IMR-90 (cell line): ENCODE results near the gene JPH3. TPM values are rescaled to one million over a fixed set of nuclear protein-coding genes. Genes with fewer than 3 reads are reported as not detected.

ENCODE experiments used
- ATAC-seq: fragments of 200-7000 bp; cut with Tn5 transposase; 2 replicates; pipeline ENCODE4 v1.9.1; 2020; ENCODE audit warnings: low read depth, mild to moderate bottlenecking, moderate library complexity
- BruUV-seq: library from RNA; stranded (reverse); fragments of 400-500 nt; replicated peaks from 2 replicates; lab custom pipeline; 2021; lab: Mats Ljungman, UMichigan
- CTCF ChIA-PET: fragments of 300-600 bp; formaldehyde crosslinking; extraction: SDS; loops from one replicate; lab custom pipeline; 2021; ENCODE audit warnings: antibody characterized with exemption; lab: Yijun Ruan, JAX
- POLR2A ChIA-PET: fragments of 300-600 bp; sonication (Branson Sonifier 250); formaldehyde crosslinking; loops from one replicate; lab custom pipeline; 2022; ENCODE audit warnings: antibody characterized with exemption; ENCODE audit not compliant: unreplicated experiment; lab: Charles Lee
- DNase-seq: peaks from one replicate; pipeline ENCODE4 v3.0.0; 2013
- H2AFZ ChIP-seq: replicated peaks from 2 replicates; pipeline ENCODE3; 2013; ENCODE audit warnings: low read length, mild to moderate bottlenecking; ENCODE audit not compliant: poor library complexity
- H2AK5ac ChIP-seq: 2 replicates; pipeline ENCODE4 v1.6.1; 2013; ENCODE audit warnings: low read depth, low read length, inconsistent platforms
- H2AK9ac ChIP-seq: replicated peaks from 2 replicates; pipeline ENCODE3; 2013; ENCODE audit warnings: mild to moderate bottlenecking, low read depth, low read length, moderate library complexity; ENCODE audit not compliant: poor library complexity
- H2BK120ac ChIP-seq: 2 replicates; pipeline ENCODE4 v1.6.1; 2013; ENCODE audit warnings: low read depth, low read length, inconsistent platforms
- H2BK15ac ChIP-seq: 3 replicates; pipeline ENCODE4 v1.6.1; 2013; ENCODE audit warnings: low read depth, low read length, inconsistent platforms
- H2BK20ac ChIP-seq: 2 replicates; pipeline ENCODE4 v1.6.1; 2013; ENCODE audit warnings: low read depth, mild to moderate bottlenecking, inconsistent platforms, low read length, moderate library complexity
- H2BK5ac ChIP-seq: 2 replicates; pipeline ENCODE4 v1.6.1; 2013; ENCODE audit warnings: mild to moderate bottlenecking, low read depth, low read length, inconsistent platforms; ENCODE audit not compliant: poor library complexity, severe bottlenecking
- H3K14ac ChIP-seq: replicated peaks from 2 replicates; pipeline ENCODE4 v1.6.1; 2013; ENCODE audit warnings: low read depth, low read length, inconsistent platforms
- H3K18ac ChIP-seq: 2 replicates; pipeline ENCODE4 v1.6.1; 2013; ENCODE audit warnings: low read depth, low read length, control low read depth
- H3K23ac ChIP-seq: 2 replicates; pipeline ENCODE4 v1.6.1; 2013; ENCODE audit warnings: low read depth, low read length, inconsistent platforms
- H3K27ac ChIP-seq: 2 replicates; pipeline ENCODE4 v1.5.1; 2013; ENCODE audit warnings: mild to moderate bottlenecking, control low read depth, low read length; ENCODE audit not compliant: insufficient read depth
- H3K27me3 ChIP-seq: 2 replicates; pipeline ENCODE4 v1.6.1; 2013; ENCODE audit warnings: low read length; ENCODE audit not compliant: control insufficient read depth, insufficient read depth
- H3K36me3 ChIP-seq: 2 replicates; pipeline ENCODE4 v1.6.1; 2013; ENCODE audit warnings: low read length, mixed read lengths; ENCODE audit not compliant: control insufficient read depth, insufficient read depth
- H3K4ac ChIP-seq: 2 replicates; pipeline ENCODE4 v1.6.1; 2013; ENCODE audit warnings: low read depth, low read length, inconsistent platforms
- H3K4me1 ChIP-seq: 2 replicates; pipeline ENCODE4 v1.6.1; 2013; ENCODE audit warnings: low read length, mixed read lengths; ENCODE audit not compliant: control insufficient read depth, insufficient read depth
- H3K4me2 ChIP-seq: 2 replicates; pipeline ENCODE4 v1.6.1; 2013; ENCODE audit warnings: low read depth, mild to moderate bottlenecking, control low read depth, low read length, moderate library complexity
- H3K4me3 ChIP-seq: 2 replicates; pipeline ENCODE4 v1.5.1; 2013; ENCODE audit warnings: low read depth, mild to moderate bottlenecking, control low read depth, low read length, moderate library complexity; ENCODE audit not compliant: insufficient read depth
- H3K56ac ChIP-seq: 2 replicates; pipeline ENCODE4 v1.6.1; 2013; ENCODE audit warnings: low read length, inconsistent platforms; ENCODE audit not compliant: insufficient read depth; ENCODE audit errors: extremely low read depth
- H3K79me1 ChIP-seq, 2 experiments: 2 replicates each; pipeline ENCODE4 v1.6.1; 2013; ENCODE audit warnings: low read length in 2 of 2, inconsistent platforms in 1 of 2, low read depth in 1 of 2
- H3K9ac ChIP-seq: 2 replicates; pipeline ENCODE4 v1.6.1; 2013; ENCODE audit warnings: low read depth, low read length, control low read depth
- H3K9me1 ChIP-seq: 2 replicates; pipeline ENCODE4 v1.6.1; 2013; ENCODE audit warnings: low read length, inconsistent platforms; ENCODE audit not compliant: insufficient read depth
- H3K9me3 ChIP-seq: 2 replicates; pipeline ENCODE4 v1.6.1; 2013; ENCODE audit warnings: low read length; ENCODE audit not compliant: control insufficient read depth, insufficient read depth
- H4K20me1 ChIP-seq: 2 replicates; pipeline ENCODE4 v1.6.1; 2013; ENCODE audit warnings: low read length, inconsistent platforms; ENCODE audit not compliant: insufficient read depth
- H4K5ac ChIP-seq: 2 replicates; pipeline ENCODE4 v1.6.1; 2013; ENCODE audit warnings: mild to moderate bottlenecking, low read depth, low read length, control low read depth
- H4K8ac ChIP-seq, 2 experiments: 2 replicates each; pipeline ENCODE4 v1.6.1; 2013; ENCODE audit warnings: low read depth in 2 of 2, low read length in 2 of 2, control low read depth in 1 of 2, inconsistent platforms in 1 of 2
- H4K91ac ChIP-seq: 2 replicates; pipeline ENCODE4 v1.6.1; 2013; ENCODE audit warnings: low read depth, low read length, inconsistent platforms; ENCODE audit not compliant: insufficient read depth
- BHLHE40 ChIP-seq: fragments of 150-350 bp; IDR thresholded peaks from 2 replicates; pipeline ENCODE4 v1.6.1; 2016; ENCODE audit warnings: mild to moderate bottlenecking, low read depth, low read length
- CEBPB ChIP-seq: IDR thresholded peaks from 2 replicates; pipeline ENCODE4 v1.6.1; 2012; ENCODE audit warnings: low read depth, low read length, improper control_type of control experiment
- CHD1 ChIP-seq: IDR thresholded peaks from 2 replicates; pipeline ENCODE4 v1.6.1; 2012; ENCODE audit warnings: low read depth, low read length, improper control_type of control experiment
- CTCF ChIP-seq: conservative IDR thresholded peaks from 2 replicates; pipeline ENCODE4 v1.5.1; 2012; ENCODE audit warnings: mild to moderate bottlenecking, low read depth, low read length, improper control_type of control experiment
- FOS ChIP-seq: fragments of 150-350 bp; IDR thresholded peaks from 2 replicates; pipeline ENCODE4 v1.6.1; 2016; ENCODE audit warnings: low read depth, low read length
- MAFK ChIP-seq: IDR thresholded peaks from 2 replicates; pipeline ENCODE4 v1.6.1; 2012; ENCODE audit warnings: low read depth, low read length, improper control_type of control experiment
- MAZ ChIP-seq: IDR thresholded peaks from 2 replicates; pipeline ENCODE4 v1.6.1; 2012; ENCODE audit warnings: low read depth, mild to moderate bottlenecking, low read length, improper control_type of control experiment, moderate library complexity, borderline replicate concordance
- MXI1 ChIP-seq: IDR thresholded peaks from 2 replicates; pipeline ENCODE4 v1.6.1; 2012; ENCODE audit warnings: low read depth, mild to moderate bottlenecking, low read length, moderate library complexity, borderline replicate concordance
- NFE2L2 ChIP-seq: fragments of 150-350 bp; IDR thresholded peaks from 2 replicates; pipeline ENCODE4 v1.6.1; 2016; ENCODE audit warnings: low read depth, mild to moderate bottlenecking, low read length
- POLR2A ChIP-seq: IDR thresholded peaks from 2 replicates; pipeline ENCODE4 v1.6.1; 2012; ENCODE audit warnings: mild to moderate bottlenecking, low read depth, low read length
- RAD21 ChIP-seq: IDR thresholded peaks from 2 replicates; pipeline ENCODE4 v1.6.1; 2012; ENCODE audit warnings: low read length, improper control_type of control experiment
- RCOR1 ChIP-seq: IDR thresholded peaks from 2 replicates; pipeline ENCODE4 v1.6.1; 2012; ENCODE audit warnings: mild to moderate bottlenecking, low read length, improper control_type of control experiment; ENCODE audit not compliant: insufficient replicate concordance
- SMC3 ChIP-seq: fragments of 150-350 bp; IDR thresholded peaks from 2 replicates; pipeline ENCODE4 v1.6.1; 2016; ENCODE audit warnings: low read depth, mild to moderate bottlenecking, antibody characterized with exemption, low read length, moderate library complexity
- USF2 ChIP-seq: fragments of 150-350 bp; IDR thresholded peaks from 2 replicates; pipeline ENCODE4 v1.6.1; 2017; ENCODE audit warnings: mild to moderate bottlenecking, antibody characterized with exemption, low read length, low read depth
- WGBS, 2 experiments: methylation state at CpG; one replicate each; pipeline versions ENCODE4 v1.1.5 to v1.1.7; 2013; ENCODE audit warnings: missing lambda C conversion rate in 2 of 2; ENCODE audit not compliant: insufficient read length in 1 of 2; ENCODE audit errors: extremely low coverage in 2 of 2; 5-methylcytosine and 5-hydroxymethylcytosine counted together
- dilution Hi-C: fragments of 300-500 bp; cut with HindIII; formaldehyde crosslinking; loops from one replicate; pipeline ENCODE4 v1.14.3; 2018; ENCODE audit warnings: low sequenced_read_pairs; ENCODE audit not compliant: unreplicated experiment
- in situ Hi-C: fragments of 300-500 bp; cut with MboI; formaldehyde crosslinking; loops from 3 replicates; pipeline ENCODE4 v1.14.3; 2019; ENCODE audit warnings: low sequenced_read_pairs, inconsistent platforms, mixed read lengths
- intact Hi-C: fragments of 100-400 bp; cut with micrococcal nuclease; formaldehyde crosslinking; loops from 2 replicates; pipeline ENCODE4 v1.10.0; 2022
- polyA plus RNA-seq, 3 experiments: library from polyadenylated mRNA; depleted of rRNA; stranded (reverse); fragments of >200 nt; gene quantifications; 2 replicates each; pipeline ENCODE4 v1.2.3, GENCODE V29; 2012; ENCODE audit warnings: low replicate concordance in 1 of 3
- total RNA-seq: library from RNA; depleted of rRNA; stranded (reverse); fragments of >200 nt; gene quantifications from 2 replicates; pipeline ENCODE4 v1.2.3, GENCODE V29; 2012
- TF ChIP-seq, protein P1 (sequence below): fragments of 150-350 bp; IDR thresholded peaks from 2 replicates; pipeline ENCODE4 v1.6.1; 2016; ENCODE audit warnings: low read depth, mild to moderate bottlenecking, low read length, moderate library complexity, borderline replicate concordance

Gene JPH3
- total and polyA plus RNA-seq, 2 of the 4 experiments (the other 2 are of a cell fraction), result 0.03 TPM; not detected in 1

DNA sequence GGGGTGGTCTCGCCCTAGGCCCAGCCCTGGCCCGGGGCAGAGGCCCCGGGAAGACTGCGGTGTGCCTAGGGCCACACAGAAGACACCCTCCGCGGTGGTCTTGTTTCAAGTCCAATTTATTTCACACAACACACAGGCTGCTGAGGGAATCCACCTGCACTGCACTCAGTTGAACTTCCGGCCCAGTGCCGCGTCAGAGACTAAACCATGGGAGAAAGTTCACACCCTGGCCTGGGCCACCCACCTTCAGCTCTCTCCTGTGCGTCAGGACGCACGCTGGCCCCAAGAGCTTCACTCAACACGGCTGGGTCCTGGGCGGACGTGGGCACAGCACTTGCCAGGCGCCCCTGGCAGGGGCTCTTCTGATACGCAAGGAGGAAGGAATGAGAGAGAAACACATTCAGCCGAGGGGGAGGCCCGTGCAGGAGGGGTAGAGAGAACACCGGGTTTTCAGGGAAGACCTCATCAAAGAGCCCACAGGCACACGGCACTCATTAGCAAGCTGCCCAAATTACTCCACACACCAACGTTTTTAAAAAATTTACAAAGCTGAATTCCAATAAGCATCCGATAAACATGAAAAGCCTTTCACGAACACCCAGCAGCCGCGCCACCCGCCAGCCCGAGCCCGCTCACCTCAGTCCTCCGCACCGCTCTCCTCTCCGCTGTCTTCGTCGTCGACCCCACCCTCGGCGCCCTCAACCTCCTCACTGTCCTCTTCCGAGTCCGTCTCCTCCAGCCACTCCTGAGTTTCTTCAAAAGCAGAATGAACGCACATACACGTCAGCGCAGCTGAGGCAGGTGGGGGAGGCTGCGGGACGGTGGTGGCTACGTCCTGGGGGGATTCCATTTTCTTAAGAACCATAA, 105.6 kb downstream of the JPH3 start:
- DNase-seq (no peak), ATAC-seq (no peak)
- Histone ChIP-seq H3K9me3 (no peaks in the 10 kb centered on the region), H3K27ac (no peak overlapping the region), H2AK5ac (no peak overlapping the region), H3K4me2 (no peak overlapping the region), H3K27me3 (no peaks in the 10 kb centered on the region), H2BK5ac (no peak overlapping the region), H3K14ac (no peak overlapping the region), H4K20me1 (no peaks in the 10 kb centered on the region), H4K91ac (no peak overlapping the region), H3K9me1 (no peaks in the 10 kb centered on the region), H2BK15ac (no peak overlapping the region), H2BK120ac (no peak overlapping the region), H3K36me3 (peaks cover 23% of the 10 kb centered on the region), H2BK20ac (no peak overlapping the region), H2AFZ (no peak overlapping the region), H4K5ac (no peak overlapping the region), H4K8ac (no peak overlapping the region), H3K4me1 (no peaks in the 10 kb centered on the region), H3K4me3 (no peak overlapping the region), H3K56ac (no peak overlapping the region), H2AK9ac (no peak overlapping the region), H3K4ac (no peak overlapping the region), H3K18ac (no peak overlapping the region), H3K79me1 (no peaks in the 10 kb centered on the region), H3K23ac (no peak overlapping the region), H3K9ac (no peak overlapping the region)
- dilution Hi-C loops (no loop called here), intact Hi-C loops (no loop called here), in situ Hi-C loops (no loop called here)
- WGBS, 2 experiments, result 97% methylated on average over 28 of the region's 45 CpGs; no CpG with 5 or more reads in 1 of the 2 experiments
- ChIA-PET POLR2A (no interaction called here), CTCF (no interaction called here)
- BruUV-seq, result no TSS peak
- TF ChIP-seq FOS (no peak), MAFK (no peak), CEBPB (no peak), CHD1 (no peak), POLR2A (no peak), MXI1 (no peak), SMC3 (no peak), RAD21 (no peak), CTCF (no peak), RCOR1 (no peak), USF2 (no peak), NFE2L2 (no peak), BHLHE40 (no peak), MAZ (no peak)
- TF ChIP-seq, protein P1, sequence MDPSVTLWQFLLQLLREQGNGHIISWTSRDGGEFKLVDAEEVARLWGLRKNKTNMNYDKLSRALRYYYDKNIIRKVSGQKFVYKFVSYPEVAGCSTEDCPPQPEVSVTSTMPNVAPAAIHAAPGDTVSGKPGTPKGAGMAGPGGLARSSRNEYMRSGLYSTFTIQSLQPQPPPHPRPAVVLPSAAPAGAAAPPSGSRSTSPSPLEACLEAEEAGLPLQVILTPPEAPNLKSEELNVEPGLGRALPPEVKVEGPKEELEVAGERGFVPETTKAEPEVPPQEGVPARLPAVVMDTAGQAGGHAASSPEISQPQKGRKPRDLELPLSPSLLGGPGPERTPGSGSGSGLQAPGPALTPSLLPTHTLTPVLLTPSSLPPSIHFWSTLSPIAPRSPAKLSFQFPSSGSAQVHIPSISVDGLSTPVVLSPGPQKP, result no peak
